Measurements from ENCODE around the gene FIG4. TPM values are rescaled to one million over a fixed set of nuclear protein-coding genes. Genes with fewer than 3 reads are reported as not detected.
A peak's percentile ranks its signal among the peaks of the same experiment; 100 is the strongest.

The FIG4 gene
- total RNA-seq, 1 experiment from 2014 or later: 23.1 TPM

GRCh38 chr6:109705258-109705657 lies 14.2 kb downstream of the FIG4 start:
- no peak overlapping the region for H2AK5ac ChIP-seq (ENCODE audit: insufficient read length, low read length)
- Mint-ChIP-seq H3K4me1 (peaks cover 37 to 43% of the 10 kb centered on the region in 2 experiments), H3K27ac (no peak overlapping the region), H3K27me3 (ENCODE audit: low read depth) (no peaks in the 10 kb centered on the region), H3K9me3 (peaks cover 5 to 14% of the 10 kb centered on the region in 2 experiments; a peak in 3 of 5 replicates), H3K36me3 (ENCODE audit: insufficient read depth in 1 of 3, low read depth in 3 of 3) (peaks cover 8 to 17% (median 15%) of the 10 kb centered on the region in 3 experiments; a peak in 6 of 7 replicates), H3K4me3 (no peak overlapping the region)
- H3K9me3 ChIP-seq (ENCODE audit: control insufficient read depth, low read depth, low read length): no peaks in the 10 kb centered on the region
- peak; percentile 79 for DNase-seq
- no peaks in the 10 kb centered on the region for H4K20me1 ChIP-seq (ENCODE audit: control insufficient read depth, insufficient read depth, insufficient read length)
- no peak overlapping the region for H3K23ac ChIP-seq (ENCODE audit: insufficient read length, low read depth, low read length)
- H2BK12ac ChIP-seq (ENCODE audit: insufficient read length, low read depth, low read length): no peak overlapping the region
- H3T11ph ChIP-seq (ENCODE audit: low read length): no peak overlapping the region
- H3K9ac ChIP-seq (ENCODE audit: extremely low read depth, insufficient read length, low read length): no peak overlapping the region
- no peak overlapping the region for H4K8ac ChIP-seq (replicated peaks; ENCODE audit: insufficient read length, low read depth, low read length)
- no peak overlapping the region for H3K4me2 ChIP-seq (ENCODE audit: insufficient read depth, insufficient read length, low read length)
- no peak overlapping the region for H4K91ac ChIP-seq (ENCODE audit: insufficient read length, low read depth, low read length)
- no peak overlapping the region for H3K18ac ChIP-seq (ENCODE audit: insufficient read length, low read depth, low read length)
- H3K23me2 ChIP-seq (ENCODE audit: insufficient read length, low read depth, low read length, poor library complexity, severe bottlenecking): no peaks in the 10 kb centered on the region
- H2BK15ac ChIP-seq (ENCODE audit: low read depth, low read length): no peak overlapping the region
- WGBS (ENCODE audit: extremely low coverage, insufficient read length, low lambda C conversion rate): no CpG with 5 or more reads among the region's 7 CpGs
- peaks cover 1% of the 10 kb centered on the region; the same call in 1 of the 2 replicates for H3K79me2 ChIP-seq (ENCODE audit: insufficient read depth, low read length)
- no peaks in the 10 kb centered on the region for H3K79me1 ChIP-seq (ENCODE audit: insufficient read depth, low read depth, low read length, poor library complexity, severe bottlenecking)
- H3K27ac ChIP-seq (ENCODE audit: insufficient read length, low read depth, low read length): no peak overlapping the region
- no peak overlapping the region for H3K56ac ChIP-seq (ENCODE audit: insufficient read length, low read depth, low read length)
- no peak overlapping the region for H2AFZ ChIP-seq (ENCODE audit: low read length)
- no peak overlapping the region for H3K14ac ChIP-seq (ENCODE audit: insufficient read depth, low read length)
- no peak overlapping the region for H2BK5ac ChIP-seq (ENCODE audit: insufficient read length, low read length)
- no peak overlapping the region for H2BK120ac ChIP-seq (ENCODE audit: low read depth, low read length, poor library complexity, severe bottlenecking)
- TF ChIP-seq CTCF (conservative IDR thresholded peaks at IDR 0.05): peak; percentile 99
- H3K4ac ChIP-seq (ENCODE audit: low read depth, low read length): no peak overlapping the region
- H3K4me1 ChIP-seq (ENCODE audit: insufficient read depth, low read length): peaks cover 4% of the 10 kb centered on the region
- no peaks in the 10 kb centered on the region for H3K27me3 ChIP-seq (ENCODE audit: insufficient read depth, low read length)
- no peak overlapping the region for H2BK20ac ChIP-seq (ENCODE audit: low read depth, low read length, poor library complexity, severe bottlenecking)
- H4K5ac ChIP-seq (ENCODE audit: insufficient read length, low read depth, low read length): no peak overlapping the region
